PC-3 (cell line): ENCODE data around the gene OGFOD3.

Source experiments
- CTCF ChIP-seq: fragments of 300-600 bp; sonication (generic); conservative IDR thresholded peaks from 2 replicates; pipeline ENCODE4 v1.5.1; 2017; ENCODE audit warnings: antibody characterized with exemption, low read depth, mild to moderate bottlenecking, low read length
- EZH2 ChIP-seq: fragments of 300-600 bp; sonication (generic); IDR thresholded peaks from one replicate; pipeline ENCODE4 v1.6.1; 2017; ENCODE audit warnings: antibody characterized with exemption, mild to moderate bottlenecking, low read length; ENCODE audit not compliant: unreplicated experiment
- EZH2phosphoT487 ChIP-seq: fragments of 300-600 bp; sonication (generic); IDR thresholded peaks from 2 replicates; pipeline ENCODE4 v1.6.1; 2018; ENCODE audit warnings: mild to moderate bottlenecking, antibody characterized with exemption, low read length, borderline replicate concordance

- TF ChIP-seq CTCF (no peak), EZH2phosphoT487 (no peak), EZH2 (no peak)
Measured at GRCh38 chr17:82374626-82375331, 43.6 kb downstream of the OGFOD3 start.
